GM19239 (cell line): Measurements from ENCODE around the gene VWA3B.
"Not testable (repeated sequence)": the region's sequence is repeated elsewhere in the genome, so short reads cannot be mapped to it uniquely, and the experiment has no call there.

Experiments used
- DNase-seq: peaks from one replicate; pipeline ENCODE4 v3.0.0; 2011; ENCODE audit warnings: low spot score; ENCODE audit not compliant: insufficient read length
- FAIRE-seq: peaks from 2 replicates; lab custom pipeline; 2011; peaks lifted over from hg19 to GRCh38; lab: Jason Lieb, UNC

VWA3B gene

DNA sequence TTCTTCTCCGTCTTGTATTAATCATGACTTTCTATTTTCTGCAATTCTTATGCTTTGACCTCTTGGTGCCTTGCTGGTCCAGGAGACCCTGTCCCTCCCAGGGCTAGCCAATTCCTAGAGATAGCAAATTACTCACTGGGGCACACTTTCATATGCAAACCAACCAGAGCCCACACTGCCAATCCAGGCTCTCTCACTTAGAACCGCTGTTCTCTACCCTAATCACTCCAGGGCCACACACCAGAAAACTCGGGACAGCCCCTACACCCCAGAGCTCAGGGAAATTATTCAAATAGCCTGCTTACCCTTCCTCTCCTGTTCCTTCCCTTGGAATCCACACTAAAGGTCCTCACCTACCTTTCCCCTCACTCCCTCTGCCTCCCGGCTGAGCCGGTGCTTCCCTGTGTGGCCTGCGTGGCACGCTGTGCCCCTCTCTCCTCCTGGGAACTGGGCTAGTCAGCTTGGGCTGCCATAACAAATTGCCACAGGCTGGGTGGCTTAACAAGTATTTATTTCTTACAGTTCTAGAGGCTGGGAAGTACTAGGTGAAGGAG is 41.7 kb downstream of the VWA3B start:
- FAIRE-seq = no peak
- no peak for DNase-seq

DNA sequence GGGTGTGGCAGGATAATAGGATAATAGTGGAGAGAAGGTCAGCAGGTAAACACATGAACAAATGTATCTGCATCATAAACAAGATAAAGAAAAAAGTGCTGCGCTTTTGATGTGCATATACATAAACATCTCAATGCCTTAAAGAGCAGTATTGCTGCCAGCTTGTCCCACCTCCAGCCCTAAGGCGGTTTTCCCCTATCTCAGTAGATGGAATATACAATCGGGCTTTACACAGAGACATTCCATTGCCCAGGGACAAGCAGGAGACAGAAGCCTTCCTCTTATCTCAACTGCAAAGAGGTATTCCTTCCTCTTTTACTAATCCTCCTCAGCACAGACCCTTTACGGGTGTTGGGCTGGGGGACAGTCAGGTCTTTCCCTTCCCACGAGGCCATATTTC is 43.1 kb downstream of the VWA3B start:
- DNase-seq = not testable (repeated sequence)

GRCh38 chr2:98134172-98135005 is 47.4 kb downstream of the VWA3B start:
- DNase-seq = peak; percentile 24
- FAIRE-seq = no peak

More for the DNA sequence above, 43.1 kb downstream of the VWA3B start:
- not testable (repeated sequence) for FAIRE-seq

- FAIRE-seq = no peak
Observed at GRCh38 chr2:98137196-98137595, 50.2 kb downstream of the VWA3B start.

GRCh38 chr2:98138978-98139377 is 52.0 kb downstream of the VWA3B start:
- not testable (repeated sequence) for FAIRE-seq

More at GRCh38 chr2:98137196-98137595, 50.2 kb downstream of the VWA3B start:
- no peak for DNase-seq

GRCh38 chr2:98140210-98140609 is 53.2 kb downstream of the VWA3B start:
- DNase-seq = no peak
- FAIRE-seq = no peak

More at GRCh38 chr2:98138978-98139377, 52.0 kb downstream of the VWA3B start:
- DNase-seq = not testable (repeated sequence)

- no peak for FAIRE-seq
- no peak for DNase-seq
Observed at GRCh38 chr2:98142106-98142791, 55.3 kb downstream of the VWA3B start.

DNA sequence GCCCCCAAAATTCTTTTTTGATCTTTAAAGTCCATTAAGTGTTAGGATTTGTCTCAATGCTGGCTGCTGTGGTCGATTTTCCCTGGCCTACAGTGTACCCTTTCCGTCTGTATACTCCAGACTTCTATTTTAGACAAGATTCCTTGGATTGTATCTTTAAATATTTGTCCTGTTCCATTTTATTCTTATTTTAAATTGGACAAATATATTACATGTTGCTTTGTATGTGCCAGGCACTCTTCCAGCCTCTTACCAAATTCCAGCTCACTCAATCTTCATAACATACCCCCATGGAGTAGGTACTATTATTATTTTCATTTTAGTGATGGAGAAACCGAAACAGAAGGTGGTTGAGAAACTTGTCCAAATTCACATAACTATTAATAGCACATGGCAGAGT is 58.1 kb downstream of the VWA3B start:
- DNase-seq (no peak), FAIRE-seq (no peak)

GRCh38 chr2:98147900-98148299 is 60.9 kb downstream of the VWA3B start:
- DNase-seq, FAIRE-seq: not testable (repeated sequence)

DNA sequence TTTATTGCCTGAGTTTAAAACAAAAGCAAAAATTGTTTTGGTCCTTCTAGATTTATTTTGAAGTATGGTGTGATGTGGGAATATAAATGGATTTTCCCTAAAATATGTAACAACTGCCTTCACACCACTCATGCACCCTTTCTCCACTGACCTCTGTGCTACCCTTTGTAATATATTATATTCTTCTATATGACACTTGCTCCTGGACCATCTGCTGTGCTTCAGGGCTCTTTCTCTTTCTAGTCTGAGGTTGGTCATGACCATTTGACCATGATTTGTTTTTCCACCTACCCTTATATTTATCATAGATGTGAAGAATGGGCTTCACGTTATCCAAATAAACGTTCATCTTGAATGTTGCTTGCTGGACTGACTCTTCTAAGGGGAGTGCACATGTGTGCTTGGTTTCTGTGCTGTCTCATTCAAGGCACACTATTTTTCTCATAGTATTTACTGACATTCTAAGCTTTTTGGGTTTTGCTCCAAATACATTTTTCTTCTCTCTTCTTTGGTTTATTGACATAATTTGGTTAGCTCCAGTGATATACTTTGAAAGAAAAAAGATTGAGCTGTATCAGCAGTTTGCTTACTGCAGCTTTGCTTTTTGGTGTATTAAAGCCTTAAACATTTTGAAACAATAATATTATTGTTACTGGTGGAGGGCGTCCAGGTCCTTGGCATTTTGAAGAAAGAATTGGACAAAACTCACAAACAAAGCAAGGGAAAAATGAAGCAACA is 61.8 kb downstream of the VWA3B start:
- DNase-seq (no peak), FAIRE-seq (no peak)

DNA sequence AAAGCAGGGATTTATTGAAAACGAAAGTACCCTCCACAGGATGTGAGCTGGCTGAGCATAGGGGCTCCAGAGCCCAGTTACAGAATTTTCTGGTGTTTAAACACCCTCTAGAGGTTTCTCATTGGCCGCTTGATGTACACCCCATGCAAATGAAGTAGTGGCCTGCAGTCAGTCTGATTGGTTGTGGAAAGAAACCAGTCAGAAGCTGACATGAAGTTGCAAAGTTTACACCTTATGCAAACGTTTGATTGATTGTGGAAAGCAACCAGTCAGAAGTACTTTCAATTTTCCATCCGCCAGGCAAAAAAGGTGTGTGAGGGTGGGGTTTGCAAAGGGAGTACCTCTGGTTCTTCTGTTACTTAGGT is 62.3 kb downstream of the VWA3B start:
- DNase-seq (no peak), FAIRE-seq (no peak)

- DNase-seq (no peak), FAIRE-seq (no peak)
Observed at GRCh38 chr2:98153481-98153880, 66.5 kb downstream of the VWA3B start.

GRCh38 chr2:98155291-98155690 is 68.3 kb downstream of the VWA3B start:
- no peak for FAIRE-seq
- DNase-seq = no peak

DNA sequence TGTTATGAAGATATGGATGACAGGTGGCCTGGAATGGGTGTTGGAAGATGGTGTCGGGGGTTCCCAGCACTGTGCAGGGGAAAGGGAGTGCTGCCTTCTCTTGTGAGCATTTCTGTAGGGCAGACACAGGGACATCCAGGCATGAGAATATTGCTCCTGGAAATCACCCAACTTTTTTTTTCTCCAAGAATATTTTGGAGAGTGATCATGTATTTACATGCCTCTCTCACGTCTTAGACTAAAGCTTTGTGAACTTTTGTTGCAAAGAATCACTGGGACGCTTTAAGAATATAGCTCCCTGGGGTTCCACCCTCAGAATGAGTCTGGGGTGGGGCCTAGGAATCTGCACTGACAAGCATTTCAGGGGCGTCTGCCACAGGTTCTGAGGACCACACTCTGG is 68.7 kb downstream of the VWA3B start:
- DNase-seq = no peak
- FAIRE-seq = no peak

DNA sequence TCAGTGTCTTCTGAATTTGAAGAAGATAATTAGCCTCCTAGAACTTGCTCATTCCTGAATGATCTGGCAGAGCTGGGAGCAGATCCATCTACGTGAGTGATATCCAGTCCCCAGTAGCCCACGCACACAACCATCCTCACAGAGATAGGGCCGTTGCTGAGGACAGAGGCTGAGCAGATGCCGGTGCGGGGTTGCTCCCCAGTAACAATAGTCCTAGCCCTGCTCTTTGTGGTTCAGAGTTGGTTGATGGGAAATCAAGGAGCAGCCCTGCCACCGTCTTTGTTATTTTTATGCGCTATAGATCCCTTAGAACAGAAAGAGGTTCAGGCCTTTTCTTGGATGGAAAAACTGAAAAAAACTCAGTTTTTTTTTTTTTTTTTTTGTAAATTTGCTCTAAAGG is 69.3 kb downstream of the VWA3B start:
- FAIRE-seq (no peak), DNase-seq (no peak)

DNA sequence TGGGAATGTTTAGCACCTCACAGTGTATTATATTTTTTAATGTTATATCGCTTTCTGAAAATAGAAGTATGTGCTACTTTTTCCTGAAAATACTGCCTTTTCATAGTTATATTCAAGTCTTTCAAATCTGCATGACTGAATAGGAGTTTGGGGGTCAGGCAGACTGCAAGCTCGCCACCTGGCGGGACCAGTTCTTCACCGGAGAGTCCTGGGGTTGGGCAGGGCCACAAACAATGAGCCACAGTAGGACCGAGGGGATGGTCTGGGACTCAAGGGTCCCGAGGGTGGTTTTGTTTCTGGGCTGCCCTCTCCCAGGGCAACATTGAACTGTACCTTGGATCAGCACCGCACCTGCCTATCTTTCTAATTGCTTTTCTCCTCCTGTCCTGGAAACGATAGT is 70.6 kb downstream of the VWA3B start:
- FAIRE-seq (no peak), DNase-seq (no peak)

DNA sequence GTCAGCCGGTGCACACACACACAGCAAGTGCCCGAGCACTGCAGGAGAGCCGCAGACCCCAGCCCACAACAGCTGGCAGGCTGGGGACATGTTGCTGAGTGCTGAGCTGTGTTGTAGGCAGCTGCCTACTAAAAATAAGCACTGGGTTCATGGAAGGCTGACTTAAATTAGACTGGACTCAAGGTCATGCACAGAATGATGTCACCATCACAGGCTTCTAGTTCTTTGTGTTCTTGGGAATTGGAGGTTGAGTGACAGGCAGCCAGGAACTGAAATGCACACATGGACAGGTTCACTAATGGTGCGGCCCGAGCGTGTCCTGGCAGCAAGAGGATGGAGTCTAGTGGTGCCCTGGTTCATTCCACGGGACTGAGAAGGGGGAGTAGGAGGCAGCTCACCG is 71.3 kb downstream of the VWA3B start:
- DNase-seq (no peak), FAIRE-seq (no peak)

- FAIRE-seq (no peak), DNase-seq (no peak)
Observed at GRCh38 chr2:98160554-98160953, 73.6 kb downstream of the VWA3B start.

GRCh38 chr2:98161186-98161585 is 74.2 kb downstream of the VWA3B start:
- DNase-seq (no peak), FAIRE-seq (no peak)

DNA sequence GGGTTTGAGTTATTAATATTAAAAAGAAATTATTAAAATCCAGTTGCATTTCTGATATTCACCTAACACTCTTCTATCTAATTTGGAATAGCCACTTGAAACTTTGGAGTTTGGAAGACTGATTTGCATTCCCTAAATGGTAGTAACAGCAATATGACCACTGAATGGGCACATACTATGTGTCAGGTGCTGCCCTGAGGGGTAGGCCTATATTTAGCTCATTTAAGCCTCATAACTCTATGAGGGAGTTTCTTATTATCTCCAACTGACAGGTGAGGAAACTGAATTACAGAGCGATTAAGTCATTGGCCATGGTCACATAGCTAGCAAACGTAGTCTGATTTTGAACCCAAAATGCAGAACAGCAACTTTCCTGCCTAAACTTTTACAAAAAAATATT is 77.3 kb downstream of the VWA3B start:
- no peak for DNase-seq
- no peak for FAIRE-seq
